Tongue (tissue), 2 donors: ENCODE measurements around the gene PRKAR2B. TPM values are rescaled to one million over a fixed set of nuclear protein-coding genes. Genes with fewer than 3 reads are reported as not detected.

Experiments
- DNase-seq: peaks from one replicate; pipeline ENCODE4 v3.0.0-alpha.2; 2015
- total RNA-seq: library from RNA; depleted of rRNA; stranded (reverse); fragments of >200 nt; gene quantifications from one replicate; pipeline ENCODE4 v1.2.3, GENCODE V29; 2014

Gene PRKAR2B
- total RNA-seq, 1 donor from 2014 or later, result 10.9 TPM

- no peak for DNase-seq
These were observed 113.5 kb downstream of the PRKAR2B start for GRCh38 chr7:107158028-107158427.

DNA sequence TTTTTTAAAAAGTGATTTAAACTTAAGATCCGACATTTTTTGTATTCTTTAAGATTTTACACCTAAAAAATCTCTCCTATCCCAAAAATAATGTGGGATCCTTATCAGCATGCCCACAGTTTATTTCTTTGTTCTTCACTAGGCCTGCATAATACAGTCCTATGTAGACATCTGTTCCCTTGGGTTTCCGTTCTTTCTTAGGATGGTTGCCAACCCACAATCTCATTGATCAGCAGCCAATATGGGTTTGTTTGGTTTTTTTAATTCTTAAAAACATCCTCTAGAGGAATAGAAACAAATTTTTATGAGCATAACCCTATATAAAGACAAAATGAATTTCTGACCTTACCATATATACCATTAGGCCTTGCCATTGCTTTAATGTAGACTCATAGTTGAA, 115.9 kb downstream of the PRKAR2B start:
- DNase-seq, result no peak

- no peak for DNase-seq
These were observed 116.9 kb downstream of the PRKAR2B start for GRCh38 chr7:107161415-107161814.

DNA sequence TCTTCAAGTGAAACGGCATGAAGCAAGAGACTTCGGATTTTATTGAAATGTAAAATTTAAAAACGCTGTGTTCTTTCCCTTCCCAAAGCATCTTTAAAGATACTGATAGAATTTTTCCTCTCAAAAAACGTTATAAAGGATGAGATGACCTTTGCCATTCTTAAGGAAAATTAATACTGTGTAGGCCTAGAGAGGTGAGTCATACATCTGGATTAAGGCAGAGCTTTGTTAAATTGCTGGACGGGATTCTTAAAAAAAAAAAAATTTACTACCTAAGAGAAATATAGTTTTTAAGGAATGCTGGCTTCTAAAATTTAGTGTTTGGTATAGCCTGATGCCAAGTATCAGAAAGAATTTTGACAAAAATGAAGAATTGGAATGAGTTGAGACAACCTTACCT, 118.0 kb downstream of the PRKAR2B start:
- no peak for DNase-seq

DNA sequence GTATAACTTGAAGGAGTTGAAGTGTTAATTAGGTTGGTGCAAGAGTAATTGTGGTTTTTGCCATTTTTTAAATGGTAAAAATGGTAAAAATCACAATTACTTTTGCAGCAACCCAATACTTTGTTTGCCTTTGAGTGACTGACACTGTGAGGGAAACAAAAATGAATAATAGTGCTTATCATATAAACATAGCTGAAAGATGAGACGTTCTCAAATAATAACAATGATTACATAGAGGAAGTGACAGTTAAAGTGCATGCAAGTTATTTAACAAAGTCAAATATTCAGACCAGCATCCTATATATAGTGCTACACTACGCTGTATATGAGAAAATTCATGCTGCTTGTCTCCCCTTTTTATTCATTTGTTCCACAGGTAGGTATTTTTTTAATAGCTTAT, 119.6 kb downstream of the PRKAR2B start:
- no peak for DNase-seq

- DNase-seq, result no peak
These were observed 120.8 kb downstream of the PRKAR2B start for GRCh38 chr7:107165341-107165740.

- DNase-seq, result peak; percentile 37
These were observed 122.4 kb downstream of the PRKAR2B start for GRCh38 chr7:107166736-107167426.

GRCh38 chr7:107167483-107168232, 123.2 kb downstream of the PRKAR2B start:
- peak; percentile 88 for DNase-seq

GRCh38 chr7:107168233-107169119, 124.0 kb downstream of the PRKAR2B start, which contains the start of gene HBP1:
HBP1 (plus strand) TSS chr7:107169003; CDS start chr7:107179894, 10,891 bp downstream.
- peak; percentile 100 for DNase-seq

- peak; percentile 99 for DNase-seq
These were observed 124.9 kb downstream of the PRKAR2B start for GRCh38 chr7:107169120-107170050.

DNA sequence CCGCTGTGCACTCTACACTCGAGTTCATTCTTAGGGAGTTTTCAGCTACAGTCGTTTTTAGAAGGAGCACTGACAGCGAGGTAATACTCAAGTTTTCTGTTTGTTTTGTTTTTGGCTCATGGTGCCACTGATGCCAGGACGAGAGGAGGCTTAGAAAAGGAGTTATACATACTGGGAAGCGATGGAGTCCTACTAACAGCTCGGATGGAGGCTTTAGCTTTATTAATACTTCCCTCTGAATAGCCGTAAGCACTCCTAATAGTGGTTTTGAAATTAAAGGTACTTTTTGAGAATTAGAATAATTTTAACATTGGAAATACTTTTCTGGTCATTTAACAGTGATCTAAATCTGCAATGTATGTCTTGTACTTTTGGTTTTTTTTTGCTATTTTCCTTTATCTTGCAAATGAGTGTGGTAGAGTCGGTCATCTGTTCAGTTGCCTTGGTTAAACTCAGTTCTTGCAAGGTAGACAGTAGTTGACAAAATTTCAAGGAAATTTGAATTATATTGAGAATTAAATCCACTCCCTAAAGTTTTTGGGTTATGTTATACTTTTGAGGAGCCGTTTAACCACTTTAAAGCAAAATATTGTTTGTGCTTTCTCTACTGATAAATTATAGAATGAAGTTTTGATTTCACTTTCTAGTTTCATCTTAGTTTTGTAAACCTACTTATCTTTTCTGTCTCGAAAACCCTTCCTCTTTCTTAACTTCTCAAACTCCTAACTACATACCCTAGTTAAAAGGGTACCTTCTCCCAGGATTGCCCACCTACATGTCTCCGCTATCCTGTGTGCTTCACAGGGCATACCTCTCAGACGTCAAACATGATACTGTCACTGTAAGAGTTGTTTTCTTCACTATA, 125.8 kb downstream of the PRKAR2B start:
- DNase-seq, result no peak

DNA sequence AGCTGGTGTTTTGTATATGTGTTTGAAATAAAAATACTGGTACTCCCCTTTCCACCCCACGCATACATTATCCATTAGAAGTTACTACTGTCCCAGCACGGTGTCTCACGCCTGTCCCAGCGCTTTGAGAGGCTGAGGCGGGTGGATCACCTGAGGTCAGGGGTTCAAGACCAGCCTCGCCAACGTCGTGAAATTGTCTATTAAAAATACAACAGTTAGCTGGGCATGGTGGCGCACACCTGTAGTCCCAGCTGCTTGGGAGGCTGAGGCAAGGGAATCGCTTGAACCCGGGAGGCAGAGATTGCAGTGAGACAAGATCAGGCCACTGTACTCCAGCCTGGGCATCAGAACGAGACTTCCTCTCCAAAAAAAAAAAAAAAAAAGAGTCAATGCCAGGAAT, 127.0 kb downstream of the PRKAR2B start:
- DNase-seq, result no peak

DNA sequence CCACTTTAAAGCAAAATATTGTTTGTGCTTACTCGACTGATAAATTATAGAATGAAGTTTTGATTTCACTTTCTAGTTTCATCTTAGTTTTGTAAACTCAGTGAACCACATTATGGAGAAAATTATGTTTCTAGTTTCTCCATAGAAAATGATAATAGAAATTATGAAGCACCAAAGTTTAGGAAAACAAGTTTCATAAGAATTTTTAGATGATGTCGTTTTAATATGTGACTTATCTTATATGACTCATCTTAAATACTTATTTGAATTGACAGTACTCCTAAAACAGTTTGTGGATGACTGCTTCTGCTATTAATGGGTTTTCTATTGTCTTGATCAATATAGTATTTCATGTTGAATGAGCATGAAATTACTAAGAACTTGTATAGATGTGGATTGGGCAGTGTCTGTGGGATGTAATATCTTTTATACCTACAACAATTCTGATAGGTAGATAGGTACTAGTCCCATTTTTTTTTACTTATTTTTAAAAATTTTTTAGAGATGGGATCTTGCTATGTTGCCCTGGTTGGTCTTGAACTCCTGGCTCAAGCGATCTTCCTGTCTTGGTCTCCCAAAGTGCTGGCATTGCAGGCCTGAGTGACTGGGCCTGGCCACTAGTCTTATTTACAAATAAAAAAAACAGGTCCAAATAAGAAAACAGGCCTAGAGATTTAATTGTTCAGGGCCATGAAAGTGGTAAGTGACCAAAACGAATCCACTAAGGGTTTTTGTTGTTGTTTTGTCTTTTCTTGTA, 127.9 kb downstream of the PRKAR2B start:
- no peak for DNase-seq

DNA sequence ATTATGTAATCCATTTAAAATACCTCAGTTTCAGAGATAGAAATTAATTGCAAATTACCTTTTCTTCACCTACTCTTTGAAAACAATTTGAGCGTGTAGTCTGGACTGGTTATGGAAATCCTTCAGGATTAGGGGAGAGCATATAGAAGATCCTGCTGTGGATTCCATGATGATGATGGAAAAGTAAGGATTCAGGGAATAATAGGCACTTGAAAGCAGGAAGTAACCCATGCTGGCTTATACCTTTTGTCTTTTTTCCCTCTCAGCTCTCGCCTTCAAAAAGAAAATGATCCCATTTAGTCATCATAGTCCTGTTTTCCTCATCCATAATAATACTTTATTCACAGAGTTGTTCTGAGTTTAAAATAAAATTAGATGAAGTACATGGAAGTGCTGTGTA, 128.7 kb downstream of the PRKAR2B start:
- no peak for DNase-seq

DNA sequence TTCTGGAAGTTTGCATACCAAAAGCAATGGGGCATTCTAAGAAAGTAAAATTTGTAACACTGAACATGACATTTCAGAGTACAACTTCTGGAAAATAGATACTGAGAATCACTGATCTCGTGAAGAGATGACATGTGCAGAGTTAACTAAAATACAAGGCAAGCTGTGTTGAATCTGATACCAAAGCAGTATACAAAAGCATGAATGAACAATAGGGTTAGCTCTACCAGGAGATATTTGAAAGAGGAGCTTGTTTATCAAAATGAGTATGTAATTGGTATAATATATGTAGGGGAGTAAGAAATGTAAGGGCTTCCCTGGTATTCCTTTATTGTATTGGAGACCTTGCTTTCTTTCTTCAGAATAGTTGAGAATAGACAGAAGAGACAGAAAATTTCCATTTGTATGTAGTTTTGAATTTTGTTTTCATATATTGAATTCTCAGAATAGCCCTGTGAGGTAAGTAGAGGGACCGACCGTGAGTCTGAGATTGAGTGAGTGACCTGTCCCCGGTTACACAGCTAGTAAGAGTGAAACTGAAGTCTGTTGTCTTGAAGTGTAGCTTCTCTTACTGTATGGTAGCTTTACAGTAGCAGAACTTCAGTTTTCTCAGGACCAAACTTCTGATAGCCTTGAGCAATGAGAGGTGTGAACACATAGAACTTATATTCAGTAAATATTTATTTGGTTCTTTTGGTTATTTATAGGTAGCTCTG, 129.3 kb downstream of the PRKAR2B start:
- DNase-seq, result no peak

DNA sequence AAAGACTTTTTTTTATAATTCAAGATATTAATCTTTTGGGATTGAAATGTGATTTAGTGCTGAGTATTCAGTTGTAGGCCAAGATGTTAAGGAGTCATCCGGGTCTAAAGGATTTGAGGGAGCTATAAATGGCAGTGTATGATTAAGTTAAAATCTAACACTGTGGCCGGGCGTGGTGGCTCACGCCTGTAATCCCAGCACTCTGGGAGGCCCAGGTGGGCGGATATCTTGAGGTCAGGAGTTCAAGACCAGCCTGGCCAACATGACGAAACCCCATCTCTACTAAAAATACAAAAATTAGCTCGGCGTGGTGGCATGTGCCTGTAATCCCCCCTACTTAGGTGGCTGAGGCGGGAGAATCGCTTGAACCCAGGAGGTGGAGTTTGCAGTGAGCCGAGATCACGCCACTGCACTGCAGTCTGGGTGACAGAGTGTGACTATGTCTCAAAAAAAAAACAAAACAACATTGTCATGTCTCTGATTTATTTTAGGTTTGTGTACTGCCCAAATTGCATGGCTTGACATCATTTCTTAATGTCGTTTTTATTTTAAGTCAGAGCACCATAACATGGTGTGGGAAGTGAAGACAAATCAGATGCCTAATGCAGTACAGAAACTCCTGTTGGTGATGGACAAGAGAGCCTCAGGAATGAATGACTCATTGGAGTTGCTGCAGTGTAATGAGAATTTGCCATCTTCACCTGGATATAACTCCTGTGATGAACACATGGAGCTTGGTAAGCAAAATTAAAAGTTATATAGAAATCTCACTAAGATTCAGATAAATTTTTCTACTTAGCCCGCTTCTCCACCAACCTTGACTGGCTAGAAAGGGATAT, 135.0 kb downstream of the PRKAR2B start:
- DNase-seq, result no peak

GRCh38 chr7:107180378-107180777, 135.9 kb downstream of the PRKAR2B start:
- peak; percentile 62 for DNase-seq

GRCh38 chr7:107181172-107181571, 136.7 kb downstream of the PRKAR2B start:
- no peak for DNase-seq
